CD4-positive, alpha-beta T cell treated with Interleukin-4 for 4 hours (primary cell): ENCODE measurements around the gene ACBD4.

ENCODE experiments used
- DNase-seq: peaks from one replicate; pipeline ENCODE4 v3.0.0-alpha.2; 2020

The ACBD4 gene

GRCh38 chr17:45138911-45139532 is 3.5 kb downstream of the ACBD4 start:
- DNase-seq = no peak

- DNase-seq = no peak
Measured at GRCh38 chr17:45139533-45139920, 4.0 kb downstream of the ACBD4 start.

GRCh38 chr17:45143094-45143670 is 7.7 kb downstream of the ACBD4 start:
- DNase-seq = no peak

- no peak for DNase-seq
Measured at GRCh38 chr17:45143767-45144198, 8.3 kb downstream of the ACBD4 start.

GRCh38 chr17:45144199-45145034 is 8.9 kb downstream of the ACBD4 start:
- DNase-seq = no peak

- no peak for DNase-seq
Measured at GRCh38 chr17:45145035-45145389, 9.5 kb downstream of the ACBD4 start.

GRCh38 chr17:45146166-45146565 is 10.7 kb downstream of the ACBD4 start:
- no peak for DNase-seq

GRCh38 chr17:45146592-45146889 is 11.1 kb downstream of the ACBD4 start:
- no peak for DNase-seq

GRCh38 chr17:45146890-45147580 is 11.5 kb downstream of the ACBD4 start:
- DNase-seq = no peak

GRCh38 chr17:45147581-45148182 is 12.2 kb downstream of the ACBD4 start:
- peak; percentile 92 for DNase-seq

GRCh38 chr17:45148183-45149036 is 12.9 kb downstream of the ACBD4 start, which contains the start of gene HEXIM1:
HEXIM1 (plus strand) TSS chr17:45148475; CDS start chr17:45149191, 716 bp downstream.
- DNase-seq = peak; percentile 100

GRCh38 chr17:45149037-45149668 is 13.7 kb downstream of the ACBD4 start:
- DNase-seq = peak; percentile 68

- DNase-seq = peak; percentile 21
Measured at GRCh38 chr17:45149669-45150664, 14.5 kb downstream of the ACBD4 start.

GRCh38 chr17:45150911-45151809 is 15.7 kb downstream of the ACBD4 start:
- no peak for DNase-seq

GRCh38 chr17:45155029-45155428 is 19.5 kb downstream of the ACBD4 start:
- DNase-seq = peak; percentile 35

- no peak for DNase-seq
Measured at GRCh38 chr17:45155483-45155882, 20.0 kb downstream of the ACBD4 start.

- DNase-seq = no peak
Measured at GRCh38 chr17:45156242-45156641, 20.8 kb downstream of the ACBD4 start.

- DNase-seq = peak; percentile 44
Measured at GRCh38 chr17:45160447-45161287, 25.2 kb downstream of the ACBD4 start.
